GM18508 (cell line): ENCODE measurements around the gene RBBP5.

Source experiments
- ATAC-seq: cut with Tn5 transposase; IDR thresholded peaks from one replicate; pipeline ENCODE4 v1.9.1; 2021; ENCODE audit warnings: moderate number of reproducible peaks; ENCODE audit not compliant: insufficient read depth, unreplicated experiment

RBBP5 gene

GRCh38 chr1:205038132-205038786 lies 83.5 kb downstream of the RBBP5 start:
- no peak for ATAC-seq

- no peak for ATAC-seq
Measured at GRCh38 chr1:205037539-205037938, 84.2 kb downstream of the RBBP5 start.
